ENCODE measurements around the gene ENPP7.

- TF ChIP-seq FOXK2 (IDR thresholded peaks at IDR 0.05) (no peak), SUZ12 (IDR thresholded peaks at IDR 0.05) (no peak), PKNOX1 (IDR thresholded peaks at IDR 0.05) (no peak), L3MBTL2 (conservative IDR thresholded peaks at IDR 0.05) (no peak), SP1 (IDR thresholded peaks at IDR 0.05) (no peak)
Observed at GRCh38 chr17:79722787-79723186, 8.0 kb upstream of the ENPP7 start.
